ENCODE measurements around the gene SERGEF.

DNA sequence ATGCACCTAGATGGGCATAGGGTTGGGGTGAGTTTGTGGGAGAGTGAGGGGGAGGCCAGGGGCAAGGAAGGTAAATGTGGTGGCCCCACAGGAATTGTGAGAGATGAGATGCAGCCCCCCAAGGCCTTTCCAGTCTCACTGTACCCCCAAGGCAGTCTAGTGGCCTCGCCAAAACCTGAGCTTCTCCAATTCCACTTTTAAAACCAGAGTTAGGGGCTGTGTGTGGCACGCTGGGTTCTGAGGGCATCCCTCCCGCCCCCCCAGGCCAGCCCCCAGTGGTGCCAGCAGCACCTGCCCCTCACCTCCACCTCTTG lies 237.9 kb downstream of the SERGEF start:
- TF ChIP-seq, protein P1, sequence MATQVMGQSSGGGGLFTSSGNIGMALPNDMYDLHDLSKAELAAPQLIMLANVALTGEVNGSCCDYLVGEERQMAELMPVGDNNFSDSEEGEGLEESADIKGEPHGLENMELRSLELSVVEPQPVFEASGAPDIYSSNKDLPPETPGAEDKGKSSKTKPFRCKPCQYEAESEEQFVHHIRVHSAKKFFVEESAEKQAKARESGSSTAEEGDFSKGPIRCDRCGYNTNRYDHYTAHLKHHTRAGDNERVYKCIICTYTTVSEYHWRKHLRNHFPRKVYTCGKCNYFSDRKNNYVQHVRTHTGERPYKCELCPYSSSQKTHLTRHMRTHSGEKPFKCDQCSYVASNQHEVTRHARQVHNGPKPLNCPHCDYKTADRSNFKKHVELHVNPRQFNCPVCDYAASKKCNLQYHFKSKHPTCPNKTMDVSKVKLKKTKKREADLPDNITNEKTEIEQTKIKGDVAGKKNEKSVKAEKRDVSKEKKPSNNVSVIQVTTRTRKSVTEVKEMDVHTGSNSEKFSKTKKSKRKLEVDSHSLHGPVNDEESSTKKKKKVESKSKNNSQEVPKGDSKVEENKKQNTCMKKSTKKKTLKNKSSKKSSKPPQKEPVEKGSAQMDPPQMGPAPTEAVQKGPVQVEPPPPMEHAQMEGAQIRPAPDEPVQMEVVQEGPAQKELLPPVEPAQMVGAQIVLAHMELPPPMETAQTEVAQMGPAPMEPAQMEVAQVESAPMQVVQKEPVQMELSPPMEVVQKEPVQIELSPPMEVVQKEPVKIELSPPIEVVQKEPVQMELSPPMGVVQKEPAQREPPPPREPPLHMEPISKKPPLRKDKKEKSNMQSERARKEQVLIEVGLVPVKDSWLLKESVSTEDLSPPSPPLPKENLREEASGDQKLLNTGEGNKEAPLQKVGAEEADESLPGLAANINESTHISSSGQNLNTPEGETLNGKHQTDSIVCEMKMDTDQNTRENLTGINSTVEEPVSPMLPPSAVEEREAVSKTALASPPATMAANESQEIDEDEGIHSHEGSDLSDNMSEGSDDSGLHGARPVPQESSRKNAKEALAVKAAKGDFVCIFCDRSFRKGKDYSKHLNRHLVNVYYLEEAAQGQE (IDR thresholded peaks at IDR 0.05; ENCODE audit: low read depth, low read length), result no peak
- no peak for TF ChIP-seq EZH2phosphoT487 (IDR thresholded peaks at IDR 0.05; ENCODE audit: borderline replicate concordance, low read depth)
- TF ChIP-seq, protein P2, sequence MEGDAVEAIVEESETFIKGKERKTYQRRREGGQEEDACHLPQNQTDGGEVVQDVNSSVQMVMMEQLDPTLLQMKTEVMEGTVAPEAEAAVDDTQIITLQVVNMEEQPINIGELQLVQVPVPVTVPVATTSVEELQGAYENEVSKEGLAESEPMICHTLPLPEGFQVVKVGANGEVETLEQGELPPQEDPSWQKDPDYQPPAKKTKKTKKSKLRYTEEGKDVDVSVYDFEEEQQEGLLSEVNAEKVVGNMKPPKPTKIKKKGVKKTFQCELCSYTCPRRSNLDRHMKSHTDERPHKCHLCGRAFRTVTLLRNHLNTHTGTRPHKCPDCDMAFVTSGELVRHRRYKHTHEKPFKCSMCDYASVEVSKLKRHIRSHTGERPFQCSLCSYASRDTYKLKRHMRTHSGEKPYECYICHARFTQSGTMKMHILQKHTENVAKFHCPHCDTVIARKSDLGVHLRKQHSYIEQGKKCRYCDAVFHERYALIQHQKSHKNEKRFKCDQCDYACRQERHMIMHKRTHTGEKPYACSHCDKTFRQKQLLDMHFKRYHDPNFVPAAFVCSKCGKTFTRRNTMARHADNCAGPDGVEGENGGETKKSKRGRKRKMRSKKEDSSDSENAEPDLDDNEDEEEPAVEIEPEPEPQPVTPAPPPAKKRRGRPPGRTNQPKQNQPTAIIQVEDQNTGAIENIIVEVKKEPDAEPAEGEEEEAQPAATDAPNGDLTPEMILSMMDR (IDR thresholded peaks at IDR 0.05), result no peak

Measured in SK-N-SH (cell line).